MM.1S (cell line): Measurements from ENCODE around the gene RMI2.
A peak's percentile ranks its signal among the peaks of the same experiment; 100 is the strongest.
"Not testable (repeated sequence)": the region's sequence is repeated elsewhere in the genome, so short reads cannot be mapped to it uniquely, and the experiment has no call there.

ENCODE experiments used
- DNase-seq: peaks from one replicate; pipeline ENCODE4 v3.0.0-alpha.2; 2015
- H2AFZ ChIP-seq: fragments of 300-600 bp; sonication (generic); 2 replicates; pipeline ENCODE4 v1.6.0; 2016; ENCODE audit warnings: antibody characterized with exemption, low read length
- H3F3A ChIP-seq: fragments of 300-600 bp; sonication (generic); 2 replicates; pipeline ENCODE4 v1.6.1; 2016; ENCODE audit warnings: mild to moderate bottlenecking, antibody characterized with exemption, low read length, moderate library complexity, mixed read lengths; ENCODE audit not compliant: insufficient read depth
- H3K27ac ChIP-seq: fragments of 300-600 bp; sonication (generic); 2 replicates; pipeline ENCODE4 v1.5.1; 2016; ENCODE audit warnings: mild to moderate bottlenecking, low read length
- H3K27me3 ChIP-seq: fragments of 300-600 bp; sonication (generic); replicated peaks from 2 replicates; pipeline ENCODE4 v1.6.0; 2016; ENCODE audit warnings: low read length; ENCODE audit not compliant: insufficient read depth
- H3K36me3 ChIP-seq: fragments of 300-600 bp; sonication (generic); replicated peaks from 2 replicates; pipeline ENCODE4 v1.6.1; 2016; ENCODE audit warnings: mild to moderate bottlenecking, low read length, mixed read lengths; ENCODE audit not compliant: insufficient read depth
- H3K4me1 ChIP-seq: fragments of 300-600 bp; sonication (generic); 2 replicates; pipeline ENCODE4 v1.6.1; 2016; ENCODE audit warnings: low read length, mixed read lengths
- H3K4me2 ChIP-seq: fragments of 300-600 bp; sonication (generic); 2 replicates; pipeline ENCODE4 v1.6.0; 2016; ENCODE audit warnings: low read depth, low read length
- H3K4me3 ChIP-seq: fragments of 300-600 bp; sonication (generic); 2 replicates; pipeline ENCODE4 v1.5.1; 2016; ENCODE audit warnings: low read length, mixed read lengths
- H3K79me2 ChIP-seq: fragments of 300-600 bp; sonication (generic); 2 replicates; pipeline ENCODE4 v1.6.1; 2016; ENCODE audit warnings: mixed run types, low read length, mixed read lengths
- H3K9ac ChIP-seq: fragments of 300-600 bp; sonication (generic); 2 replicates; pipeline ENCODE4 v1.6.1; 2016; ENCODE audit warnings: low read length, mixed read lengths
- H3K9me2 ChIP-seq: fragments of 300-600 bp; sonication (generic); replicated peaks from 2 replicates; pipeline ENCODE4 v1.6.1; 2016; ENCODE audit warnings: mild to moderate bottlenecking, low read length, mixed read lengths; ENCODE audit not compliant: insufficient read depth
- H3K9me3 ChIP-seq: fragments of 300-600 bp; sonication (generic); replicated peaks from 2 replicates; pipeline ENCODE4 v1.6.1; 2016; ENCODE audit warnings: mild to moderate bottlenecking, low read length, mixed read lengths; ENCODE audit not compliant: insufficient read depth
- H4K20me1 ChIP-seq: fragments of 300-600 bp; sonication (generic); 2 replicates; pipeline ENCODE4 v1.6.1; 2016; ENCODE audit warnings: mild to moderate bottlenecking, low read length, moderate library complexity, mixed read lengths; ENCODE audit not compliant: insufficient read depth
- EZH2 ChIP-seq: fragments of 300-600 bp; sonication (generic); optimal IDR thresholded peaks from 2 replicates; pipeline ENCODE3; 2017; ENCODE audit warnings: low read depth, mild to moderate bottlenecking, antibody characterized with exemption, low read length, mixed read lengths
- EZH2phosphoT487 ChIP-seq: fragments of 300-600 bp; sonication (generic); IDR thresholded peaks from 2 replicates; pipeline ENCODE4 v1.6.1; 2018; ENCODE audit warnings: antibody characterized with exemption, low read length
- TF ChIP-seq, protein P1 (sequence below): fragments of 300-600 bp; sonication (generic); IDR thresholded peaks from 2 replicates; pipeline ENCODE4 v1.5.1; 2016; ENCODE audit warnings: antibody characterized with exemption, low read length, mixed read lengths

Gene RMI2

DNA sequence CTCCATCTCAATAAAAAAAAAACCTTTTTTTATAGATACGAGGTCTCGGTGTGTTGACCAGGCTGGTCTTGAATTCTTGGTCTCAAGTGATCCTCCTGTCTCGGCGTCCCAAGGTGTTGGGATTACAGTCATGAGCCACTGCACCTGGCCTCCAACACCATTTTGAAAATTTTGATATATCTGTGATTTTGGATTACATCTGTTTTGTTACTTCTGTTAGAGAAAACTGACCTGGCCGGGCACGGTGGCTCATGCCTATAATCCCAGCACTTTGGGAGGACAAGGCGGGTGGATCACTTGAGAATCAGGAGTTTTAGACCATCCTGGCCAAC lies 18.6 kb downstream of the RMI2 start:
- H3K9me3 ChIP-seq: no peaks in the 10 kb centered on the region
- TF ChIP-seq EZH2: no peak
- TF ChIP-seq, protein P1, sequence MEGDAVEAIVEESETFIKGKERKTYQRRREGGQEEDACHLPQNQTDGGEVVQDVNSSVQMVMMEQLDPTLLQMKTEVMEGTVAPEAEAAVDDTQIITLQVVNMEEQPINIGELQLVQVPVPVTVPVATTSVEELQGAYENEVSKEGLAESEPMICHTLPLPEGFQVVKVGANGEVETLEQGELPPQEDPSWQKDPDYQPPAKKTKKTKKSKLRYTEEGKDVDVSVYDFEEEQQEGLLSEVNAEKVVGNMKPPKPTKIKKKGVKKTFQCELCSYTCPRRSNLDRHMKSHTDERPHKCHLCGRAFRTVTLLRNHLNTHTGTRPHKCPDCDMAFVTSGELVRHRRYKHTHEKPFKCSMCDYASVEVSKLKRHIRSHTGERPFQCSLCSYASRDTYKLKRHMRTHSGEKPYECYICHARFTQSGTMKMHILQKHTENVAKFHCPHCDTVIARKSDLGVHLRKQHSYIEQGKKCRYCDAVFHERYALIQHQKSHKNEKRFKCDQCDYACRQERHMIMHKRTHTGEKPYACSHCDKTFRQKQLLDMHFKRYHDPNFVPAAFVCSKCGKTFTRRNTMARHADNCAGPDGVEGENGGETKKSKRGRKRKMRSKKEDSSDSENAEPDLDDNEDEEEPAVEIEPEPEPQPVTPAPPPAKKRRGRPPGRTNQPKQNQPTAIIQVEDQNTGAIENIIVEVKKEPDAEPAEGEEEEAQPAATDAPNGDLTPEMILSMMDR: no peak
- no peak for TF ChIP-seq EZH2phosphoT487
- no peaks in the 10 kb centered on the region for H4K20me1 ChIP-seq
- H3K4me3 ChIP-seq: no peak overlapping the region
- peaks cover 26% of the 10 kb centered on the region for H3F3A ChIP-seq
- no peaks in the 10 kb centered on the region; the same call in 1 of the 2 replicates for H3K27me3 ChIP-seq
- peaks cover 42% of the 10 kb centered on the region for H3K4me1 ChIP-seq
- no peak overlapping the region for H3K4me2 ChIP-seq
- no peak overlapping the region for H2AFZ ChIP-seq
- no peaks in the 10 kb centered on the region for H3K79me2 ChIP-seq
- peak overlapping the region; percentile 96; the same call in 1 of the 2 replicates for H3K27ac ChIP-seq
- no peak for DNase-seq
- no peaks in the 10 kb centered on the region for H3K36me3 ChIP-seq
- no peak overlapping the region for H3K9ac ChIP-seq
- H3K9me2 ChIP-seq: no peaks in the 10 kb centered on the region

DNA sequence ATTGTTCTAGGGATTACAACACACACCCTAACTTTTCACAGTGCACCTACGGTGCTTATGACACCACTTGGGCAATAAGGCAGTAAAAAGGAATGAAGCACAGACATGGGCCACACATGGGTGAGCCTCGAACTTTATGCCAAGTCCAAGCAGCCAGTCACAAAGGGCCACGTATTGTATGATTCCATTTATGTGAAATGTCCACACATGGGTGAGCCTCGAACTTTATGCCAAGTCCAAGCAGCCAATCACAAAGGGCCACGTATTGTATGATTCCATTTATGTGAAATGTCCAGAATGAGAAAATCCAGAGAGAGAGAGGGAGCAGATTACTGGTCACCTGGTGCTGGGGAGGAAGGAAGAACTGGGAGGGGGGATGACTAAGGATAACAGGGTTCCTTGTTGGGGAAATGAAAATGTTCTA lies 22.2 kb downstream of the RMI2 start:
- TF ChIP-seq EZH2: no peak
- no peak for TF ChIP-seq EZH2phosphoT487
- TF ChIP-seq, protein P1: no peak

DNA sequence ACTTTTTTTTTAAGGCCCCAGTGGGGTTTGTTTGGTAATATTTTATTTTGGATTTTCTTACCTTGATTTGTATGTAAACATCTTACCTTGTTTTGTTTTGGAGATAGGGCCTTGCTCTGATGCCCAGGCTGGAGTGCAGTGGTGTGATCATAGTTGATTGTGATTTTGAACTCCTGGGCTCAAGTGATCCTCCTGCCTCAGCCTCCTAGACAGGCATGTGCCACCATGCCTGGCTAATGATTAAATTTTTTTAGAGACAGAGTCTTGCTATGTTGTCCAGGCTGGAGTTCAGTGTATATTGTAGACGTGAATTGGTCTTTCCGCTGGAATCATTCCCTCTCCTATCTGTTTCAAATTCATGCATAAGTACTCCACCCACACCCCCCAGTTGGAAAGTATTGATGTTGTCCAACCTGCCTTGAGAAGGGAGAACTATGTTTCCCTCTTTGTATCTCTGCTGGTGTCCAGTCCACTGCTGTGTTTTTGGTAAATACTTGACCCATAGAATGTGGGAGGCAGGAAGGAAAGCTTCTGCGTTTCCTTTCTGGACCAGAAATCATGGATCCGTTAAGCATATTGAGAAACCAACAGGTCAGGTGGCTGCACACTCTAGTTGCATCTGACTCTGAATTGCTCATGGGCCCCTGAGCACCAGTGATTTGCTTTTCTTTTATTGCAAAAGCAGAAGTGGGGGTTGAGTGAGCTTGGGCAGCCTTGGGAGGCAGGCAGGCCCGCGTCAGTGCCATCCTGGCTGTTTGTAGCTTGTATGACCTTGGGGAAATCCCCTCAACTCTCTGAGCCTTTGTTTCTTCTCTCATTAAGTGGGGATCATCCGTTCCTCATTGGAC lies 25.0 kb downstream of the RMI2 start:
- H3K27ac ChIP-seq: no peak overlapping the region
- H3F3A ChIP-seq: no peaks in the 10 kb centered on the region
- H3K9ac ChIP-seq: no peak overlapping the region
- no peak overlapping the region for H2AFZ ChIP-seq
- no peaks in the 10 kb centered on the region for H4K20me1 ChIP-seq
- H3K4me1 ChIP-seq: no peaks in the 10 kb centered on the region
- H3K36me3 ChIP-seq: no peaks in the 10 kb centered on the region
- TF ChIP-seq EZH2phosphoT487 (no peak), EZH2 (no peak)
- TF ChIP-seq, protein P1: no peak
- H3K9me2 ChIP-seq: no peaks in the 10 kb centered on the region
- no peak for DNase-seq
- H3K4me2 ChIP-seq: no peak overlapping the region
- no peaks in the 10 kb centered on the region for H3K9me3 ChIP-seq
- H3K27me3 ChIP-seq: no peaks in the 10 kb centered on the region
- H3K4me3 ChIP-seq: no peak overlapping the region
- H3K79me2 ChIP-seq: no peaks in the 10 kb centered on the region

More for the DNA sequence above, 22.2 kb downstream of the RMI2 start:
- no peak overlapping the region for H3K4me2 ChIP-seq
- no peak overlapping the region for H3K9ac ChIP-seq
- no peak for DNase-seq
- H4K20me1 ChIP-seq: no peaks in the 10 kb centered on the region
- no peaks in the 10 kb centered on the region for H3K9me2 ChIP-seq
- no peak overlapping the region for H2AFZ ChIP-seq
- H3K36me3 ChIP-seq: no peaks in the 10 kb centered on the region
- peaks cover 11% of the 10 kb centered on the region for H3F3A ChIP-seq
- H3K27ac ChIP-seq: no peak overlapping the region
- no peak overlapping the region for H3K4me3 ChIP-seq
- no peaks in the 10 kb centered on the region for H3K9me3 ChIP-seq
- H3K4me1 ChIP-seq: peaks cover 25% of the 10 kb centered on the region
- H3K27me3 ChIP-seq: no peaks in the 10 kb centered on the region
- H3K79me2 ChIP-seq: no peaks in the 10 kb centered on the region

- not testable (repeated sequence) for H3F3A ChIP-seq, H3K4me2 ChIP-seq, H3K4me1 ChIP-seq, H4K20me1 ChIP-seq, H2AFZ ChIP-seq, H3K9me2 ChIP-seq, H3K27ac ChIP-seq, H3K4me3 ChIP-seq, H3K9me3 ChIP-seq, H3K9ac ChIP-seq, H3K36me3 ChIP-seq, H3K27me3 ChIP-seq, H3K79me2 ChIP-seq, DNase-seq
Measured at GRCh38 chr16:11370932-11371279, 25.6 kb downstream of the RMI2 start.
